ENCODE data around the gene NFIA. TPM values are rescaled to one million over a fixed set of nuclear protein-coding genes. Genes with fewer than 3 reads are reported as not detected.

The NFIA gene
- total and polyA plus RNA-seq, 2 donors (not counting 1 experiment from before 2014, with no cell fraction given) = 5.4 to 11.0 TPM

GRCh38 chr1:61087571-61087970 is 5.2 kb downstream of the NFIA start:
- Histone ChIP-seq H3K4me1 (ENCODE audit: control insufficient read depth, extremely low read depth, insufficient read depth, low read length) (no peaks in the 10 kb centered on the region), H4K20me1 (ENCODE audit: control insufficient read depth, extremely low read depth, insufficient read depth, low read length) (no peaks in the 10 kb centered on the region), H3K4me3 (replicated peaks in 1 of 4; ENCODE audit: control extremely low read depth in 1 of 4, insufficient read depth in 1 of 4, low read depth in 3 of 4, low read length in 4 of 4) (no peak overlapping the region), H3K4me2 (ENCODE audit: extremely low read depth, insufficient read depth, low read length) (no peak overlapping the region), H3K9ac (ENCODE audit: insufficient read depth, low read length) (no peak overlapping the region), H3K9me3 (ENCODE audit: control insufficient read depth, insufficient read depth, low read depth, low read length) (no peaks in the 10 kb centered on the region), H2AFZ (ENCODE audit: low read length) (no peak overlapping the region), H3K27me3 (ENCODE audit: control insufficient read depth, insufficient read depth, low read length) (no peaks in the 10 kb centered on the region), H3K79me2 (ENCODE audit: control insufficient read depth, insufficient read depth, low read length) (peaks cover 8% of the 10 kb centered on the region), H3K27ac (ENCODE audit: insufficient read depth, low read length) (no peak overlapping the region), H3K36me3 (ENCODE audit: control insufficient read depth, insufficient read depth, low read length) (peaks cover 4% of the 10 kb centered on the region)
- TF ChIP-seq CTCF (conservative IDR thresholded peaks at IDR 0.05 in 1 of 2, IDR thresholded peaks at IDR 0.05 in 1 of 2; ENCODE audit: low read depth in 1 of 2, low read length in 2 of 2) (no peak), EZH2 (IDR thresholded peaks at IDR 0.05; ENCODE audit: low read length, missing control alignments) (no peak)
- DNase-seq (ENCODE audit: low read depth in 2 of 2) = no peak

- Histone ChIP-seq H3K79me2 (ENCODE audit: control insufficient read depth, insufficient read depth, low read length) (peaks cover 4% of the 10 kb centered on the region), H3K36me3 (ENCODE audit: control insufficient read depth, insufficient read depth, low read length) (peaks cover 4% of the 10 kb centered on the region), H3K4me2 (ENCODE audit: extremely low read depth, insufficient read depth, low read length) (no peak overlapping the region), H4K20me1 (ENCODE audit: control insufficient read depth, extremely low read depth, insufficient read depth, low read length) (no peaks in the 10 kb centered on the region), H3K4me3 (replicated peaks in 1 of 4; ENCODE audit: control extremely low read depth in 1 of 4, insufficient read depth in 1 of 4, low read depth in 3 of 4, low read length in 4 of 4) (no peak overlapping the region), H3K9ac (ENCODE audit: insufficient read depth, low read length) (no peak overlapping the region), H3K9me3 (ENCODE audit: control insufficient read depth, insufficient read depth, low read depth, low read length) (no peaks in the 10 kb centered on the region), H3K27me3 (ENCODE audit: control insufficient read depth, insufficient read depth, low read length) (no peaks in the 10 kb centered on the region), H3K4me1 (ENCODE audit: control insufficient read depth, extremely low read depth, insufficient read depth, low read length) (no peaks in the 10 kb centered on the region), H3K27ac (ENCODE audit: insufficient read depth, low read length) (no peak overlapping the region), H2AFZ (ENCODE audit: low read length) (no peak overlapping the region)
- TF ChIP-seq CTCF (conservative IDR thresholded peaks at IDR 0.05 in 1 of 2, IDR thresholded peaks at IDR 0.05 in 1 of 2; ENCODE audit: low read depth in 1 of 2, low read length in 2 of 2) (no peak), EZH2 (IDR thresholded peaks at IDR 0.05; ENCODE audit: low read length, missing control alignments) (no peak)
- DNase-seq (ENCODE audit: low read depth in 2 of 2) = no peak
Measured at GRCh38 chr1:61088163-61088974, 6.0 kb downstream of the NFIA start.

GRCh38 chr1:61089338-61089737 is 7.0 kb downstream of the NFIA start:
- Histone ChIP-seq H2AFZ (ENCODE audit: low read length) (no peak overlapping the region), H3K9ac (ENCODE audit: insufficient read depth, low read length) (no peak overlapping the region), H3K36me3 (ENCODE audit: control insufficient read depth, insufficient read depth, low read length) (peaks cover 4% of the 10 kb centered on the region), H3K4me3 (replicated peaks in 1 of 4; ENCODE audit: control extremely low read depth in 1 of 4, insufficient read depth in 1 of 4, low read depth in 3 of 4, low read length in 4 of 4) (no peak overlapping the region), H3K27ac (ENCODE audit: insufficient read depth, low read length) (no peak overlapping the region), H3K4me2 (ENCODE audit: extremely low read depth, insufficient read depth, low read length) (no peak overlapping the region), H4K20me1 (ENCODE audit: control insufficient read depth, extremely low read depth, insufficient read depth, low read length) (no peaks in the 10 kb centered on the region), H3K4me1 (ENCODE audit: control insufficient read depth, extremely low read depth, insufficient read depth, low read length) (no peaks in the 10 kb centered on the region), H3K9me3 (ENCODE audit: control insufficient read depth, insufficient read depth, low read depth, low read length) (no peaks in the 10 kb centered on the region), H3K79me2 (ENCODE audit: control insufficient read depth, insufficient read depth, low read length) (peaks cover 3% of the 10 kb centered on the region), H3K27me3 (ENCODE audit: control insufficient read depth, insufficient read depth, low read length) (no peaks in the 10 kb centered on the region)
- no peak for DNase-seq (ENCODE audit: low read depth in 2 of 2)
- TF ChIP-seq EZH2 (IDR thresholded peaks at IDR 0.05; ENCODE audit: low read length, missing control alignments) = no peak
- TF ChIP-seq CTCF (conservative IDR thresholded peaks at IDR 0.05 in 1 of 2, IDR thresholded peaks at IDR 0.05 in 1 of 2; ENCODE audit: low read depth in 1 of 2, low read length in 2 of 2) = no peak

All from fibroblast of lung (primary cell).